ENCODE data around the gene MIP. TPM values are rescaled to one million over a fixed set of nuclear protein-coding genes. Genes with fewer than 3 reads are reported as not detected.

Gene MIP
- total and polyA plus RNA-seq, 2 of the 13 experiments (the other 11 are each of a cell fraction or from before 2014, with no cell fraction given), result not detected

GRCh38 chr12:56468216-56469006, 14.0 kb upstream of the MIP start, which contains the start of gene SPRYD4 (continued):
- TF ChIP-seq, protein P1, sequence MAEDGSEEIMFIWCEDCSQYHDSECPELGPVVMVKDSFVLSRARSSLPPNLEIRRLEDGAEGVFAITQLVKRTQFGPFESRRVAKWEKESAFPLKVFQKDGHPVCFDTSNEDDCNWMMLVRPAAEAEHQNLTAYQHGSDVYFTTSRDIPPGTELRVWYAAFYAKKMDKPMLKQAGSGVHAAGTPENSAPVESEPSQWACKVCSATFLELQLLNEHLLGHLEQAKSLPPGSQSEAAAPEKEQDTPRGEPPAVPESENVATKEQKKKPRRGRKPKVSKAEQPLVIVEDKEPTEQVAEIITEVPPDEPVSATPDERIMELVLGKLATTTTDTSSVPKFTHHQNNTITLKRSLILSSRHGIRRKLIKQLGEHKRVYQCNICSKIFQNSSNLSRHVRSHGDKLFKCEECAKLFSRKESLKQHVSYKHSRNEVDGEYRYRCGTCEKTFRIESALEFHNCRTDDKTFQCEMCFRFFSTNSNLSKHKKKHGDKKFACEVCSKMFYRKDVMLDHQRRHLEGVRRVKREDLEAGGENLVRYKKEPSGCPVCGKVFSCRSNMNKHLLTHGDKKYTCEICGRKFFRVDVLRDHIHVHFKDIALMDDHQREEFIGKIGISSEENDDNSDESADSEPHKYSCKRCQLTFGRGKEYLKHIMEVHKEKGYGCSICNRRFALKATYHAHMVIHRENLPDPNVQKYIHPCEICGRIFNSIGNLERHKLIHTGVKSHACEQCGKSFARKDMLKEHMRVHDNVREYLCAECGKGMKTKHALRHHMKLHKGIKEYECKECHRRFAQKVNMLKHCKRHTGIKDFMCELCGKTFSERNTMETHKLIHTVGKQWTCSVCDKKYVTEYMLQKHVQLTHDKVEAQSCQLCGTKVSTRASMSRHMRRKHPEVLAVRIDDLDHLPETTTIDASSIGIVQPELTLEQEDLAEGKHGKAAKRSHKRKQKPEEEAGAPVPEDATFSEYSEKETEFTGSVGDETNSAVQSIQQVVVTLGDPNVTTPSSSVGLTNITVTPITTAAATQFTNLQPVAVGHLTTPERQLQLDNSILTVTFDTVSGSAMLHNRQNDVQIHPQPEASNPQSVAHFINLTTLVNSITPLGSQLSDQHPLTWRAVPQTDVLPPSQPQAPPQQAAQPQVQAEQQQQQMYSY (CRISPR knock-in tag; IDR thresholded peaks at IDR 0.05), result peak; percentile 8; the same call in 1 of the 2 replicates
- peak; percentile 87 for TF ChIP-seq ZNF883 (CRISPR knock-in tag; IDR thresholded peaks at IDR 0.05; ENCODE audit: not compliant biosample characterization)
- TF ChIP-seq ATF4 (CRISPR knock-in tag; IDR thresholded peaks at IDR 0.05), result peak in 1 of 2 experiments; percentile 77; a peak in 2 of 4 replicates
- TF ChIP-seq ZBTB8A (CRISPR knock-in tag; IDR thresholded peaks at IDR 0.05; ENCODE audit: borderline replicate concordance, low read depth), result no peak
- TF ChIP-seq NR2C2 (CRISPR knock-in tag; IDR thresholded peaks at IDR 0.05; ENCODE audit: borderline replicate concordance), result peak; percentile 78
- peak; percentile 74; the same call in 1 of the 2 replicates for TF ChIP-seq KLF12 (CRISPR knock-in tag; IDR thresholded peaks at IDR 0.05; ENCODE audit: borderline replicate concordance)
- TF ChIP-seq ZNF543 (CRISPR knock-in tag; IDR thresholded peaks at IDR 0.05), result peak; percentile 97
- TF ChIP-seq ZHX1 (CRISPR knock-in tag; IDR thresholded peaks at IDR 0.05; ENCODE audit: low read depth), result peak; percentile 92
- peak; percentile 67 for TF ChIP-seq FOXO1 (CRISPR knock-in tag; IDR thresholded peaks at IDR 0.05)
- TF ChIP-seq AHDC1 (CRISPR knock-in tag; IDR thresholded peaks at IDR 0.05; ENCODE audit: borderline replicate concordance), result 0 out of 2 replicates have a peak, but pooled peaks have one; percentile 61
- no peak for TF ChIP-seq ELK4 (CRISPR knock-in tag; IDR thresholded peaks at IDR 0.05; ENCODE audit: borderline replicate concordance)
- peak; percentile 98 for TF ChIP-seq CCDC6 (CRISPR knock-in tag; IDR thresholded peaks at IDR 0.05)

All from HepG2 (cell line).